GM19239 (cell line): Measurements from ENCODE around the gene RBM5.

Experiments used
- DNase-seq: peaks from one replicate; pipeline ENCODE4 v3.0.0; 2011; ENCODE audit warnings: low spot score; ENCODE audit not compliant: insufficient read length
- FAIRE-seq: peaks from 2 replicates; lab custom pipeline; 2011; peaks lifted over from hg19 to GRCh38; lab: Jason Lieb, UNC

RBM5 gene

GRCh38 chr3:50120364-50121071 is 31.8 kb downstream of the RBM5 start:
- FAIRE-seq, result no peak
- DNase-seq, result no peak

DNA sequence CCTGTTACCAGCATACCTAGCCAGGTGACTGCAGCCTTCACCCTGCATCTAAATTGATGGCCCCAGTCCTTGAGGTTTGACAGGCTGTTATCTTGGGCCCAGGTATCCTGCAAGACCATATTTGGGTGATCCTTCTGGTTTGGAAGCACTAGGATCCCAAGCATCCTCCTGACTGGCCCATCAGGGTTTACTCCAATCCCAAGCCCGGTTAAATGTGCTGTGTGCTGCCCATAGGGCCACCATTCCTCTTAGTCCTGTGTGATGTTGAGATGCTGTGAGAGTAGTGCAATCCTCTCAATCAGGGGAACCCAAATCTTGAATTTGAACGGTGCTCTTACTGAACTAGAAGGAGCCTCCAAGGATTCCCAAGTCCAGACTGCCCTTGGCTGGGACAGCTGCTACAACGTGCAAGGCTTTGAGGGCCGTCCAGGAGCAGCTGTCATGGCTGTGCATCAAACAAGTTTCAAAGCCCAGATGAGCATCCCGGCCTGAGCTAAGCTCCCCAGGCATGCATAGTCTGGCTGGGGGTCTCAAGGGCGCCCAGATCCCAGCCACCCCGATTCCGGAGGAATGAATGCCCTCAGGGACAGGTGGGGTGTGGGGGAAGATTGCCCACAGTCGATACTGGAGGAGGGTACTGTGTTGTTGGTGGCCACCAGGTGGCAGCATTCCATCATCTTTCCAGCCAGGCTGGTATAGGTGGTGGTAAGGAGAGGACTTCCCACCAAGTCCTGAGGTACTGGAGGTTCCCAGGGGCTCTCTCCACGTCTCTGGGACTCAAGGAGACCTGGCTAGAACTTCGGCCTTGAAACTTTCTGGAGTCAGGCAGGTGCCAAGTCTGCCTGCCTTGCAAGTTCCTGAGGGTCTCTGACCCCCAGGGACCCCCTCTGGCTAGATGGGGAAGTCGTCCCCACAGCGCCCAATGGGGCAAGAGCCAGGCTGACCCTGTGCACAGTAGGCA is 32.6 kb downstream of the RBM5 start:
- FAIRE-seq, result peak; percentile 96
- DNase-seq, result peak; percentile 93

GRCh38 chr3:50122071-50122470 is 33.4 kb downstream of the RBM5 start:
- FAIRE-seq (no peak), DNase-seq (no peak)

DNA sequence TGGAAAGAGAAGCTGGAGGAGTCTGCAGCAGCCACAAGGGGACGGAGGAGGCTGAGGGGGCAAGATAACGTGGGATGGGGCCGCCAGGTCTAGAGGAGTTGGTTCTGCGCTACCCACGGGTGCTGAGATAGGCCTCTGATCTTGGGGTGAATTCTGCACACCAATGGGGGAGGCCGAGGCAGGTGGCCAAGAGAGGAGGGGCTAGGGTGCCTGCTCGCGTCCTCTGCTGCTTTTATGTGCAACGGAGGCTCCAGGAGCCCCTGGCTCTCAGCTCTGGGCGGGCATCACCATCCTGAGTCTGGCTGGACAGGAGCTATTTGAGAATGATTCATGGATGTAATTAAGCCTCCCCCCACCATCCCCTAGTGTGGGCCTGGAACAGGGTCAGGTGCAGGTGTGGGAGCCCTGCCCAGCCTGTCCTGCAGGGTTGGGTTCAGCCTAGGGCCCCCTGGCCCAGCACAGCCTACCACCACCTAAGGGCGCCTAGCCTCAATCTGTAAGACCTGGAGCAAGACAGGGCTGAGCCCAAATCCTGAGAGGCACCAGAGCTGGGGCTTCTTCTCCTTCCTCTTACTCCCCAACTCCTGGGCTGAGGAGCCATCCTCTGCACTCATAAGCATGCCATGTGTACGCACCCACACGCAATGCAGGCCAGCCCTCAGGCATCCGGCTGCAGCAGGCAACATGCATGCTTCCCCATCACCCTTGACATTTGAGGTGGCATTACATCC is 34.1 kb downstream of the RBM5 start:
- no peak for FAIRE-seq
- DNase-seq, result no peak

GRCh38 chr3:50123394-50124051 is 34.8 kb downstream of the RBM5 start:
- no peak for DNase-seq

DNA sequence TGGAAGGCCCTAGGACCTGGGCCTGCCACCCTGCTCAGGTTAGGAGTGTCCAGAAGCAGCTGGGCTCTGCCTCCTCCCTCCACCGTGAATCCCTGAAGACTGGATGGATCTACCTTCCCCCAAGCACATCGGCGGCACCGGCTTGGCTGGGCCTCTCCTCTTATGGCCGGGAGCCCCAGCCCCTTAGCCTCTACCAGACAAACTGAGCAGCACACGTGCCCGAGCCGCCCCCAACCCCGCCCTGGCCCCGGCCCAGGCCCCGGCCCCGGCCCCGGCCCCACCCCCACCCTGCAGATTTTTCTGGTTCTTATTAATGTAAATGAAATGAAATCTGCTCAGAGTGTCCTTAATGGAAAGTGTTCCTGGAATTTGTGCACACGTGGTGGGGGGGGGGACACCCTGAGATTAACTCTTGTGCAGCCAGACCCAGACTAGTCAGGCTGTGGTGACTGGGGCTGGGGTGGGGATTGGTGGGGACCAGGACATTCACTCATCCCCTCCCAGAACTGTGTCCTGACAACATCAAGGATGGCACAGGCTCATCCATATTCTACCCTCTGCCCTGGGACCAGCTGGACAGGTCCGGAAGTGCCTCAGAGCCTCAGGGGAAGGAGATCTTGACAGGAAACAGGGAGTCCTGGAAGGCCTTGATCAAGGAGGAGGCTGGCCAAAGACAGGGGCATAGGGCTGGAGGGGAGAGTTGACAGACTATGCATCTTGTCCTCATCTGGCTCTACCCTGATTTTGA is 35.5 kb downstream of the RBM5 start:
- DNase-seq, result no peak
- no peak for FAIRE-seq

More at GRCh38 chr3:50123394-50124051, 34.8 kb downstream of the RBM5 start:
- FAIRE-seq, result no peak

DNA sequence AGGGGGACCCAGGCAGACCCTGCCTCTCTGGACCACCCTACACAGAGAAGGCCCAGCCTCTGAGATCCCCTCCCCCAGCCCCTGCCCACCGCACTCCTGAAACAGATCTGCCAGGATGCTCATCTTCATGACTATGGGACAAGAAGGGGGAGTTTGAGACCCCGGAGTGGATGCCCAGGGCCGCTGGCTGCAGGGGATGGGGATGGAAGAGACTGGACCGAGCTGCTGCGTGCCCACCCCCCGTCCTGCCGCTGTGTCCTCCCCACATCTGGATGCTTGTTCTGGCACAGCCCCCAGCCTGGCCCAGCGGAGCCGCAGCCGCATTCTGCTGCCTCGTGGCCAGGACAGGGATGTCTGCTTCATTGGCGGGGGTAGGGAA is 36.1 kb downstream of the RBM5 start:
- FAIRE-seq (no peak), DNase-seq (no peak)

- DNase-seq, result no peak
- no peak for FAIRE-seq
These were observed 37.0 kb downstream of the RBM5 start for GRCh38 chr3:50125541-50126286.

GRCh38 chr3:50126287-50127211 is 37.8 kb downstream of the RBM5 start:
- FAIRE-seq, result no peak
- no peak for DNase-seq

DNA sequence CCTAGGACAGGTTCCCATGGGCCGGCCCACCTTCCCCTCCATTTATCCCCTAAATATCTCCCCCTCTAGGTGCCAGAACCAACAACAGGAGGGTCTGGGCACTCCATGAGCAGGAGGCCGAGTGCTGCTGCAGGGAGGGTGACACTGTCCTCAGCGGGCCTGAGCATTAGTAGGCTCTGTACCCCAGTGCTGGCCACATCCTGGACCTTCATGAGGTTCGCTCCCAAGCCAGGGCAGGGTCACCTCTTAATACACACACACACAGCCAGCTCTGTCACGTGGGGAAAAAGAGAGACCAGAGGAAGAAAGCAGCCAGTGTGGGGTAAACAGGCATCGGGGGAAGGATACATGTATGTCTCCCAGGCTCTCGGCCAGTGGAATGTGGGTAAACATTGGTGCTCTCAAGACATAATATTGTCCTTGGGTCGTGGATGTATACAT is 38.6 kb downstream of the RBM5 start:
- DNase-seq (no peak), FAIRE-seq (no peak)

DNA sequence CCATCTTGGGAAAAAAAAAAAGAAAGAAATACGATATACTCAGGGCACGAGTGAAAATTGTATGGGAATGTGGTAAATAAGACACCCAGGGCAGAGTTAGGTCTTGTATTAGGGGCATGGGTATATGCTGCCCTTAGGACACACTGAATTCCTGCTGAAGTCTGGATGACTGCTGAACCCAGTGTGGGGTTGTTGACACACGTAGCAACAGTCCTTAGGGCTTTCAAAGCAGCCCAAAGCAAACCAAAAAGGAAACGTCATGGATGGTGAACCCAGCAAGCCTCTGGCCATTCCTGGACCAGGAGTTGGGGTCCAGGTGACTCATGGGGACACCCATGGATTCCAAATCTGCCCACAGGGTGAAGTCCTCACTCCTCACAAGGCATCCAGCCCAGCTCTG is 39.3 kb downstream of the RBM5 start:
- no peak for DNase-seq
- FAIRE-seq, result no peak

DNA sequence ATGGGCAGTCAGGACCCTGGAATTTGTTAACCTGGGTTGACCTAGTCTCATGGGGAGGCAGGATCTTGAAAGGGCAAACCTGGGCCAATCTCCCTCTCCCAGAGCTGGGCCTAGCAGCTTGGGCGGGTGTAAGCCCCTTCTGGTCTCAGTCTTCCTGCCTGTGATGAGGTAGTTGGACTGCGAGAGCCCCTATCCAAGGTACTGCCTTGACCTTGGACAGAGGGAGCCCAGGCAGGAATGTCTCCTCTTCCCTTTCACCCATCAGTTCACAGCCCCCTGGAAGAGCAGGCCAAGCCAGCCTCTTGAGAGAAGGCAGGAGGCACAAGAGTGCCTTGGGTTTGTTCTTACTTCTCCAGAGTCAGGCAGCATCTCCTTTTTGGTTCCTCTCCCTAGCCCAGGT is 41.7 kb downstream of the RBM5 start:
- no peak for FAIRE-seq
- no peak for DNase-seq

DNA sequence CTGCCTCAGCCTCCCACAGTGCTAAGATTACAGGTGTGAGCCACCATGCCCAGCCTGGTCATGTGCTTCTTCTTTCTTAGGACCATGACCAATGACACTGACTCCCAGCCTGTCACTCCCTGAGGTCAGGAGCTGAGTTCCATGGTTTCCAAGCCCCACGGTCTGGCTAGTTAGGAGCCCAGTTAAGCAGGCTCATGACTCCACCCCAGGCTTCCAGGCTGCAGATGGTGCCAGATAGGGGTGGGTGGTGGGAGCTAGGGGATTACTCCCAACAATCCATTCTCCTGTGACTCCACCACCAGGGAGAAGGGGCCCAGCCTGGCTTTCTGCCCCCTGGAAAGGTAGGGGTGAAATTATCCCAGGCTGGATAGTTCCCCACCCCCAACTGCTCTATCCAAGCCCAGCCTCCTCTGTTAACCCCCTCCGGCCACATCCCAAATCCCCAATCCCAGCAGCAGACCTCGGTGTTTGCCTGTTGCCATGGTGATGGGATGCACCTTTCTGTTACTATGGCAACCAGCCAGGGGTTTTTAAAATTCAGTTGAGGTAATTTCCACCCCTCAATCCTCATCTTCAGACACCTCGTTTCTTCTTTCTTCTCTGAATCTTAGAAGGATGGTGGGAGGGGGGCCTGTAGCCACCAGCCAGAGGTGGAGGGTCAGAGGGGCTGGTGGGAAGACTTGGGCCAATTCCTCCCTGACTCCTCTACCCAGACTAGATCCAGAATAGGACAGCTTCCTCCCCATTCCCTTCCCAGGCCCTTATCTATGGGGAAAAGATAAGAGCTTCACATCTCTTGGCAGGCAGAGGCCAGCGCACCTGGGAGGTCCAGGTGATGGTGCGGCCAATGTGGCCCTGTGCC is 43.9 kb downstream of the RBM5 start:
- no peak for FAIRE-seq

DNA sequence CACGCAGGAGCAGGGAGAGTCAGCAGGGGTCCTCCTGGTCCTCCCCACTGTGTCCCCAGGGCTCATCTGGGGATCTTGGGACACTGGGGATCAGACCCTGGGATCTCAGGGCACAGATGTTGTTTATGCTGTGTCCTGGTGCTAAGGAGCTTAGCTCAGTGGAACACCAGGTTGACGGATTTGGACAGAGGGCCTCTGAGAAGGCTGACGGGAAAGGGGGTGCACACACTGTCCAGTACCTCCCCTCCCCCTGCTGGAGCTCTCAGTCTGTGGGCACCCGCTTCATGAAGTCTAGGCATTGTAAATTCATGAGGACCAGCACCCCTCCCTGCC is 44.5 kb downstream of the RBM5 start:
- DNase-seq (no peak), FAIRE-seq (no peak)

More for the DNA sequence above, 43.9 kb downstream of the RBM5 start:
- DNase-seq, result no peak

- DNase-seq (no peak), FAIRE-seq (no peak)
These were observed 45.6 kb downstream of the RBM5 start for GRCh38 chr3:50134367-50134766.

DNA sequence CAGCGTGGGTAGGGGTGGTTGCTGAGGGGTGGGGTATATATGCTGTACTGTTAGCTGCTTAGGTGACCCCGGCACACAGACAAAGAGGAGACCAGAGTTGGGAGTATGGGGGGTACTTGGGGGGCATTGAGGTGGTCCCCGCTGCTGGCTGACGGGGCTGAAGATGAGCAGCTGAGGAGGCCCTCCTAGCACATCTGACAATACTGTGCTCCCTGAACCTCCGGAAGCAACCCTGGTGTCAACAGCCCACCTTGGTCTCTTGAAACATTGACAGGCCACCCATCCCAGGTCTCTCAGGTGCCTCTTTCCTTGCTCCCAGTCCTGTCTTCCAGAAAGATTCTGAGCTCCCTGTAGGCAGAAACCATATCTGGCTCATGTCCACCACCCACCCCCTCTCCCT is 47.2 kb downstream of the RBM5 start:
- DNase-seq (no peak), FAIRE-seq (no peak)
